HepG2 (cell line): ENCODE results near the gene R3HCC1L. TPM values are rescaled to one million over a fixed set of nuclear protein-coding genes. Genes with fewer than 3 reads are reported as not detected.

ENCODE experiments used
- ATAC-seq: fragments of 200-7000 bp; cut with Tn5 transposase; 3 replicates; pipeline ENCODE4 v1.9.1; 2020; ENCODE audit warnings: mild to moderate bottlenecking, moderate library complexity
- BruUV-seq: library from RNA; stranded (reverse); fragments of 400-500 nt; replicated peaks from 2 replicates; lab custom pipeline; 2021; lab: Mats Ljungman, UMichigan
- CTCF ChIA-PET: fragments of 300-600 bp; formaldehyde crosslinking; extraction: SDS; loops from one replicate; lab custom pipeline; 2021; ENCODE audit warnings: low total read pairs, inconsistent platforms, low intra/inter-chr PET ratio; lab: Yijun Ruan, JAX
- POLR2A ChIA-PET: fragments of 350-600 bp; sonication (Branson Sonifier 250); formaldehyde crosslinking; loops from one replicate; lab custom pipeline; 2020; ENCODE audit warnings: antibody characterized with exemption, inconsistent platforms; lab: Yijun Ruan, JAX
- DNase-seq: peaks from one replicate; pipeline ENCODE4 v3.0.0-alpha.2; 2015; ENCODE audit warnings: low spot score
- FAIRE-seq: peaks from 3 replicates; lab custom pipeline; 2011; peaks lifted over from hg19 to GRCh38; lab: Jason Lieb, UNC
- H2AFZ ChIP-seq: one replicate; pipeline ENCODE4 v1.6.1; 2011; ENCODE audit warnings: low read length, inconsistent platforms
- H3K27ac ChIP-seq: fragments of 300-600 bp; 3 replicates; pipeline ENCODE4 v1.8.0; 2011; ENCODE audit warnings: mixed run types, mild to moderate bottlenecking, mixed read lengths, low read length, inconsistent platforms; ENCODE audit not compliant: insufficient read depth; ENCODE audit errors: extremely low read length
- H3K27me3 ChIP-seq, 2 experiments: fragments of 200-600 bp in 1 of 2; 2 replicates in 1 of 2; 3 replicates in 1 of 2; pipeline versions ENCODE4 v1.6.0 to v1.8.0; 2011; ENCODE audit warnings: low read length in 2 of 2, mild to moderate bottlenecking in 2 of 2, moderate library complexity in 2 of 2, inconsistent platforms in 1 of 2; ENCODE audit not compliant: insufficient read depth in 2 of 2, control insufficient read depth in 1 of 2
- H3K36me3 ChIP-seq, 2 experiments: fragments of 200-600 bp in 1 of 2; replicated peaks in 1 of 2; 2 replicates in 1 of 2; 3 replicates in 1 of 2; pipeline versions ENCODE4 v1.5.1 to v1.8.0; 2011; ENCODE audit warnings: low read length in 2 of 2, inconsistent platforms in 1 of 2; ENCODE audit not compliant: insufficient read depth in 2 of 2, control insufficient read depth in 1 of 2
- H3K4me1 ChIP-seq: 2 replicates; pipeline ENCODE4 v1.5.1; 2012; ENCODE audit warnings: low read length, inconsistent platforms; ENCODE audit not compliant: insufficient read depth
- H3K4me2 ChIP-seq: 2 replicates; pipeline ENCODE4 v1.6.0; 2011; ENCODE audit warnings: low read depth, low read length, inconsistent platforms
- H3K4me3 ChIP-seq, 3 experiments: fragments of 200-600 bp in 1 of 3; sonication (generic), shearing (Covaris generic) in 1 of 3; replicated peaks in 1 of 3; 2 replicates each; pipeline ENCODE4 v1.5.1; 2011 to 2016; ENCODE audit warnings: low read length in 3 of 3, inconsistent platforms in 2 of 3, low read depth in 2 of 3, mild to moderate bottlenecking in 2 of 3, control low read depth in 1 of 3, mixed read lengths in 1 of 3; ENCODE audit not compliant: insufficient read depth in 1 of 3
- H3K79me2 ChIP-seq: one replicate; pipeline ENCODE4 v1.6.1; 2011; ENCODE audit warnings: low read length, inconsistent platforms; ENCODE audit not compliant: insufficient read depth
- H3K9ac ChIP-seq: 2 replicates; pipeline ENCODE4 v1.6.0; 2011; ENCODE audit warnings: mild to moderate bottlenecking, low read depth, low read length, inconsistent platforms; ENCODE audit not compliant: insufficient read depth
- H3K9me3 ChIP-seq: 2 replicates; pipeline ENCODE4 v1.5.1; 2012; ENCODE audit warnings: mild to moderate bottlenecking, low read length
- H4K20me1 ChIP-seq: 2 replicates; pipeline ENCODE4 v1.6.0; 2011; ENCODE audit warnings: inconsistent platforms, mild to moderate bottlenecking, low read length, moderate library complexity; ENCODE audit not compliant: insufficient read depth
- ARNT2 ChIP-seq: sonication (generic); formaldehyde crosslinking; IDR thresholded peaks from 2 replicates; pipeline ENCODE4 v1.8.0; 2022; ENCODE audit warnings: mild to moderate bottlenecking, low read depth, missing genetic modification reagents, moderate library complexity
- CREM ChIP-seq, 2 experiments: sonication (generic) in 1 of 2; formaldehyde crosslinking in 1 of 2; IDR thresholded peaks; 2 replicates each; pipeline versions ENCODE4 v1.4.0 to v1.6.1; 2016 to 2020; ENCODE audit warnings: antibody characterized with exemption in 1 of 2, mild to moderate bottlenecking in 1 of 2, missing genetic modification reagents in 1 of 2
- E2F1 ChIP-seq: sonication (generic); formaldehyde crosslinking; IDR thresholded peaks from 2 replicates; pipeline ENCODE4 v1.5.0; 2020; ENCODE audit warnings: missing genetic modification reagents
- GATAD1 ChIP-seq: IDR thresholded peaks from 2 replicates; pipeline ENCODE4 v1.6.1; 2016; ENCODE audit warnings: missing genetic modification reagents, missing compliant biosample characterization
- HNF4A ChIP-seq: sonication (generic); formaldehyde crosslinking; IDR thresholded peaks from 2 replicates; pipeline ENCODE4 v1.4.0; 2020; ENCODE audit warnings: missing genetic modification reagents
- KDM3A ChIP-seq: IDR thresholded peaks from 2 replicates; pipeline ENCODE4 v1.6.1; 2018; ENCODE audit warnings: low read depth, missing compliant biosample characterization
- KDM5B ChIP-seq: sonication (generic); formaldehyde crosslinking; IDR thresholded peaks from 2 replicates; pipeline ENCODE4 v1.4.0; 2020; ENCODE audit warnings: missing genetic modification reagents, mild to moderate bottlenecking, borderline replicate concordance
- NR0B2 ChIP-seq: sonication (generic); formaldehyde crosslinking; IDR thresholded peaks from 2 replicates; pipeline ENCODE4 v1.4.0; 2020; ENCODE audit warnings: mild to moderate bottlenecking, missing genetic modification reagents
- PLSCR1 ChIP-seq: sonication (generic); formaldehyde crosslinking; IDR thresholded peaks from 2 replicates; pipeline ENCODE4 v1.5.0; 2020; ENCODE audit warnings: missing genetic modification reagents, mild to moderate bottlenecking, borderline replicate concordance
- PRPF4 ChIP-seq: fragments of 200-400 bp; formaldehyde crosslinking; IDR thresholded peaks from 2 replicates; pipeline ENCODE4 v1.6.1; 2016; ENCODE audit warnings: low read length, low read depth; ENCODE audit not compliant: poor library complexity, severe bottlenecking
- SP1 ChIP-seq, 2 experiments: fragments of 450-650 bp in 1 of 2; sonication (generic) in 1 of 2; formaldehyde crosslinking in 1 of 2; IDR thresholded peaks; 2 replicates each; pipeline versions ENCODE4 v1.4.0 to v1.6.1; 2016 to 2020; ENCODE audit warnings: missing genetic modification reagents in 1 of 2
- SUZ12 ChIP-seq: fragments of 150-350 bp; IDR thresholded peaks from 2 replicates; pipeline ENCODE4 v1.6.1; 2014; ENCODE audit warnings: low read depth, low read length
- TBX3 ChIP-seq: fragments of 450-650 bp; IDR thresholded peaks from 2 replicates; pipeline ENCODE4 v1.6.1; 2017; ENCODE audit warnings: antibody characterized with exemption, mild to moderate bottlenecking, inconsistent platforms, borderline replicate concordance
- ZBTB10 ChIP-seq: sonication (generic); formaldehyde crosslinking; IDR thresholded peaks from 2 replicates; pipeline ENCODE4 v1.4.0; 2020; ENCODE audit warnings: missing genetic modification reagents, borderline replicate concordance
- ZNF160 ChIP-seq: sonication (generic); formaldehyde crosslinking; IDR thresholded peaks from 2 replicates; pipeline ENCODE4 v1.8.0; 2022; ENCODE audit warnings: mild to moderate bottlenecking, inconsistent platforms, missing genetic modification reagents
- ZNF3 ChIP-seq: IDR thresholded peaks from 2 replicates; pipeline ENCODE4 v1.7.0; 2017; ENCODE audit warnings: inconsistent platforms
- ZNF446 ChIP-seq: sonication (generic); formaldehyde crosslinking; IDR thresholded peaks from 2 replicates; pipeline ENCODE4 v1.5.0; 2020; ENCODE audit warnings: mild to moderate bottlenecking, missing genetic modification reagents
- ZNF570 ChIP-seq: sonication (generic); formaldehyde crosslinking; IDR thresholded peaks from 2 replicates; pipeline ENCODE4 v1.4.0; 2020; ENCODE audit warnings: mild to moderate bottlenecking, missing genetic modification reagents, borderline replicate concordance
- ZNF589 ChIP-seq: sonication (generic); formaldehyde crosslinking; conservative IDR thresholded peaks from 2 replicates; pipeline ENCODE4 v1.8.0; 2022; ENCODE audit warnings: mild to moderate bottlenecking, moderate library complexity, missing genetic modification reagents
- ZNF616 ChIP-seq: sonication (generic); formaldehyde crosslinking; IDR thresholded peaks from 2 replicates; pipeline ENCODE4 v1.5.0; 2020; ENCODE audit warnings: low read depth, mild to moderate bottlenecking, missing genetic modification reagents
- WGBS: methylation state at CpG from one replicate; pipeline ENCODE4 v1.1.6; 2017; ENCODE audit warnings: low lambda C conversion rate; 5-methylcytosine and 5-hydroxymethylcytosine counted together
- in situ Hi-C: cut with HindIII; loops from 2 replicates; pipeline ENCODE4 v1.10.0; 2017; ENCODE audit warnings: low pct_unique_long_range_greater_than_20kb; ENCODE audit not compliant: extremely low pct_ligation_motif_present
- intact Hi-C: fragments of 100-400 bp; cut with micrococcal nuclease; formaldehyde crosslinking; loops from one replicate; pipeline ENCODE4 v1.10.0; 2022; ENCODE audit not compliant: unreplicated experiment
- polyA plus RNA-seq, 8 experiments: library from polyadenylated mRNA; depleted of rRNA in 3 of 8; stranded (reverse) in 7 of 8; unstranded in 1 of 8; fragments of >200 nt; fragmentation: Illumina TruSeq in 4 of 8; extraction: Trizol in 4 of 8; gene quantifications; 2 replicates each; pipeline versions ENCODE4 v1.2.1 to v1.2.3, GENCODE V29; 2011 to 2016; ENCODE audit warnings: low read depth in 4 of 8, missing spikeins in 1 of 8, mixed read lengths in 1 of 8; ENCODE audit not compliant: insufficient read depth in 1 of 8
- total RNA-seq, 5 experiments: library from RNA; depleted of rRNA; stranded (reverse); fragments of >200 nt; fragmentation: Illumina TruSeq; extraction: Trizol; gene quantifications; 2 replicates each; pipeline ENCODE4 v1.2.3, GENCODE V29; 2016; ENCODE audit warnings: low read depth in 1 of 5

R3HCC1L gene
- total and polyA plus RNA-seq, 2 of the 13 experiments (the other 11 are each of a cell fraction or from before 2014, with no cell fraction given): 6.5 to 12.2 TPM

GRCh38 chr10:98254234-98254974 is 119.9 kb downstream of the R3HCC1L start:
- H3K79me2 ChIP-seq: no peaks in the 10 kb centered on the region
- peaks cover 0 to 3% of the 10 kb centered on the region in 2 experiments; a peak in 3 of 5 replicates for H3K36me3 ChIP-seq
- H3K4me2 ChIP-seq: no peak overlapping the region
- H3K4me1 ChIP-seq: peaks cover 11% of the 10 kb centered on the region
- H3K27ac ChIP-seq: no peak overlapping the region
- H3K27me3 ChIP-seq: no peaks in the 10 kb centered on the region
- in situ Hi-C loops: no loop called here
- ATAC-seq: no peak
- H3K9me3 ChIP-seq: no peaks in the 10 kb centered on the region
- POLR2A ChIA-PET: no interaction called here
- no peak for FAIRE-seq
- DNase-seq: no peak
- H3K4me3 ChIP-seq: no peak overlapping the region
- CTCF ChIA-PET: no interaction called here
- TF ChIP-seq GATAD1: no peak
- TF ChIP-seq NR0B2 (CRISPR knock-in tag): no peak
- no peak for TF ChIP-seq KDM3A
- no peak for TF ChIP-seq HNF4A
- TF ChIP-seq ZNF570 (CRISPR knock-in tag): no peak
- TF ChIP-seq ZNF446 (CRISPR knock-in tag): no peak
- TF ChIP-seq PLSCR1 (CRISPR knock-in tag): no peak
- no peak for TF ChIP-seq PRPF4
- TF ChIP-seq ZNF616 (CRISPR knock-in tag): no peak
- TF ChIP-seq CREM (IDR thresholded peaks at IDR 0.05): no peak
- no peak for TF ChIP-seq CREM (CRISPR knock-in tag; IDR thresholded peaks at IDR 0.05)
- no peak for TF ChIP-seq SUZ12
- TF ChIP-seq E2F1: no peak
- TF ChIP-seq ARNT2 (CRISPR knock-in tag): no peak
- no peak for TF ChIP-seq KDM5B (CRISPR knock-in tag)
- TF ChIP-seq ZNF3 (CRISPR knock-in tag): no peak
- no peak for TF ChIP-seq ZNF160 (CRISPR knock-in tag)
- no peak for TF ChIP-seq SP1 (IDR thresholded peaks at IDR 0.05)
- no peak for TF ChIP-seq SP1 (CRISPR knock-in tag; IDR thresholded peaks at IDR 0.05)
- no peak for TF ChIP-seq TBX3
- TF ChIP-seq ZNF589 (CRISPR knock-in tag): no peak
- no peak for TF ChIP-seq ZBTB10 (CRISPR knock-in tag)
- no peak overlapping the region for H2AFZ ChIP-seq
- WGBS: 90% methylated on average over 9 of the region's 10 CpGs
- H4K20me1 ChIP-seq: no peaks in the 10 kb centered on the region
- intact Hi-C loops: no loop called here
- no peak overlapping the region for H3K9ac ChIP-seq
- no TSS peak for BruUV-seq
